Right atrium auricular region (tissue), 2 donors: Measurements from ENCODE around the gene KREMEN2. TPM values are rescaled to one million over a fixed set of nuclear protein-coding genes. Genes with fewer than 3 reads are reported as not detected.
"Not testable (repeated sequence)": the region's sequence is repeated elsewhere in the genome, so short reads cannot be mapped to it uniquely, and the experiment has no call there.

Experiments
- DNase-seq: peaks from one replicate; pipeline ENCODE4 v3.0.0-alpha.2; 2019; ENCODE audit warnings: low spot score
- H3K27ac ChIP-seq, 2 donors: fragments of 200-600 bp; sonication (generic); 1 replicate in 1 of 2; 2 replicates in 1 of 2; pipeline ENCODE4 v1.5.1; 2016 to 2019
- H3K27me3 ChIP-seq, 2 donors: fragments of 200-600 bp; sonication (generic); one replicate each; pipeline versions ENCODE4 v1.5.1 to v1.6.0; 2017 to 2019
- H3K36me3 ChIP-seq: fragments of 200-600 bp; sonication (generic); one replicate; pipeline ENCODE4 v1.5.1; 2016
- H3K4me1 ChIP-seq, 2 donors: fragments of 200-600 bp; sonication (generic); one replicate each; pipeline versions ENCODE4 v1.5.1 to v1.6.0; 2017 to 2019
- H3K4me3 ChIP-seq, 2 donors: fragments of 200-600 bp; sonication (generic); 1 replicate in 1 of 2; 2 replicates in 1 of 2; pipeline ENCODE4 v1.5.1; 2017 to 2019; ENCODE audit warnings: mild to moderate bottlenecking in 1 of 2, moderate library complexity in 1 of 2
- H3K9me3 ChIP-seq, 2 donors: fragments of 200-600 bp; sonication (generic); one replicate each; pipeline ENCODE4 v1.5.1; 2019
- total RNA-seq, 2 donors: library from RNA; depleted of rRNA; stranded (reverse); fragments of >200 nt; gene quantifications; one replicate each; pipeline ENCODE4 v1.1.0, GENCODE V29; 2016
- TF ChIP-seq, protein P1 (sequence below), 2 donors: fragments of 200-600 bp; sonication (generic); IDR thresholded peaks; one replicate each; pipeline ENCODE4 v1.5.1; 2019; ENCODE audit warnings: antibody characterized with exemption in 2 of 2

KREMEN2 gene
- total RNA-seq, 2 donors from 2014 or later = not detected

- peaks cover 82% of the 10 kb centered on the region for H3K36me3 ChIP-seq
- DNase-seq = no peak
- no peak overlapping the region for H3K4me3 ChIP-seq
- no peaks in the 10 kb centered on the region for H3K4me1 ChIP-seq
- H3K9me3 ChIP-seq = no peaks in the 10 kb centered on the region
- no peaks in the 10 kb centered on the region for H3K27me3 ChIP-seq
- TF ChIP-seq, protein P1, sequence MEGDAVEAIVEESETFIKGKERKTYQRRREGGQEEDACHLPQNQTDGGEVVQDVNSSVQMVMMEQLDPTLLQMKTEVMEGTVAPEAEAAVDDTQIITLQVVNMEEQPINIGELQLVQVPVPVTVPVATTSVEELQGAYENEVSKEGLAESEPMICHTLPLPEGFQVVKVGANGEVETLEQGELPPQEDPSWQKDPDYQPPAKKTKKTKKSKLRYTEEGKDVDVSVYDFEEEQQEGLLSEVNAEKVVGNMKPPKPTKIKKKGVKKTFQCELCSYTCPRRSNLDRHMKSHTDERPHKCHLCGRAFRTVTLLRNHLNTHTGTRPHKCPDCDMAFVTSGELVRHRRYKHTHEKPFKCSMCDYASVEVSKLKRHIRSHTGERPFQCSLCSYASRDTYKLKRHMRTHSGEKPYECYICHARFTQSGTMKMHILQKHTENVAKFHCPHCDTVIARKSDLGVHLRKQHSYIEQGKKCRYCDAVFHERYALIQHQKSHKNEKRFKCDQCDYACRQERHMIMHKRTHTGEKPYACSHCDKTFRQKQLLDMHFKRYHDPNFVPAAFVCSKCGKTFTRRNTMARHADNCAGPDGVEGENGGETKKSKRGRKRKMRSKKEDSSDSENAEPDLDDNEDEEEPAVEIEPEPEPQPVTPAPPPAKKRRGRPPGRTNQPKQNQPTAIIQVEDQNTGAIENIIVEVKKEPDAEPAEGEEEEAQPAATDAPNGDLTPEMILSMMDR (IDR thresholded peaks at IDR 0.05) = no peak
- no peak overlapping the region for H3K27ac ChIP-seq
Measured at GRCh38 chr16:2937170-2937569, 26.9 kb upstream of the KREMEN2 start.

DNA sequence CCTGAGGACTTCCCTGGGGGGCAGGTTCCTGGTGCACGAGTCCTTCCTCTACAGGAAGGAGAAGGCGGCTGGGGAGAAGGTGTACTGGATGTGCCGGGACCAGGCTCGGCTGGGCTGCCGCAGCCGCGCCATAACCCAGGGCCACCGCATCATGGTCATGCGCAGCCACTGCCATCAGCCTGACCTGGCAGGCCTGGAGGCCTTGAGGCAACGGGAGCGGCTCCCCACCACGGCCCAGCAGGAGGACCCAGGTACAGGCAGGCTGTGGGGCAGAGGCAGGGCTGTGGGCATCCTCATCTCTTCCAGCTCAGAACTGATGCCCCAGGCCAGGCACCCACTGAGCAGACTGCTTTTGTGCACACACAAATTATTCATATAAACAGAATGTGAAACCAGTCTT, 25.9 kb upstream of the KREMEN2 start:
- Histone ChIP-seq H3K27me3 (no peaks in the 10 kb centered on the region), H3K27ac (no peak overlapping the region), H3K36me3 (peaks cover 89% of the 10 kb centered on the region), H3K9me3 (no peaks in the 10 kb centered on the region), H3K4me1 (no peaks in the 10 kb centered on the region), H3K4me3 (no peak overlapping the region)
- TF ChIP-seq, protein P1 (IDR thresholded peaks at IDR 0.05) = no peak
- DNase-seq = no peak

GRCh38 chr16:2939968-2940367, 24.1 kb upstream of the KREMEN2 start:
- H3K4me1 ChIP-seq = no peaks in the 10 kb centered on the region
- H3K27me3 ChIP-seq = no peaks in the 10 kb centered on the region
- TF ChIP-seq, protein P1 (IDR thresholded peaks at IDR 0.05) = no peak
- peaks cover 80% of the 10 kb centered on the region for H3K36me3 ChIP-seq
- no peaks in the 10 kb centered on the region for H3K9me3 ChIP-seq
- H3K4me3 ChIP-seq = no peak overlapping the region
- H3K27ac ChIP-seq = no peak overlapping the region
- no peak for DNase-seq

- H3K36me3 ChIP-seq = peaks cover 65% of the 10 kb centered on the region
- no peaks in the 10 kb centered on the region for H3K9me3 ChIP-seq
- H3K4me1 ChIP-seq = no peaks in the 10 kb centered on the region
- TF ChIP-seq, protein P1 (IDR thresholded peaks at IDR 0.05) = no peak
- DNase-seq = no peak
- H3K27ac ChIP-seq = no peak overlapping the region
- no peak overlapping the region for H3K4me3 ChIP-seq
- H3K27me3 ChIP-seq = no peaks in the 10 kb centered on the region
Measured at GRCh38 chr16:2942045-2942444, 22.0 kb upstream of the KREMEN2 start.

- not testable (repeated sequence) for H3K4me1 ChIP-seq, H3K27me3 ChIP-seq
Measured at GRCh38 chr16:2943716-2944115, 20.4 kb upstream of the KREMEN2 start.

GRCh38 chr16:2946649-2947048, 17.4 kb upstream of the KREMEN2 start:
- H3K27me3 ChIP-seq = no peaks in the 10 kb centered on the region
- no peaks in the 10 kb centered on the region for H3K4me1 ChIP-seq
- H3K9me3 ChIP-seq = no peaks in the 10 kb centered on the region
- no peak overlapping the region for H3K27ac ChIP-seq
- H3K4me3 ChIP-seq = no peak overlapping the region
- peaks cover 33% of the 10 kb centered on the region for H3K36me3 ChIP-seq
- no peak for DNase-seq
- TF ChIP-seq, protein P1 (IDR thresholded peaks at IDR 0.05) = no peak

More at GRCh38 chr16:2943716-2944115, 20.4 kb upstream of the KREMEN2 start:
- H3K27ac ChIP-seq, H3K9me3 ChIP-seq, H3K4me3 ChIP-seq, DNase-seq: not testable (repeated sequence)
- H3K36me3 ChIP-seq = peaks cover 49% of the 10 kb centered on the region
